ENCODE measurements around the gene EYA4. TPM values are rescaled to one million over a fixed set of nuclear protein-coding genes. Genes with fewer than 3 reads are reported as not detected.
A peak's percentile ranks its signal among the peaks of the same experiment; 100 is the strongest.

Gene EYA4
- polyA plus RNA-seq, 2 of the 4 experiments (the other 2 are of a cell fraction) = 14.4 to 28.3 TPM

DNA sequence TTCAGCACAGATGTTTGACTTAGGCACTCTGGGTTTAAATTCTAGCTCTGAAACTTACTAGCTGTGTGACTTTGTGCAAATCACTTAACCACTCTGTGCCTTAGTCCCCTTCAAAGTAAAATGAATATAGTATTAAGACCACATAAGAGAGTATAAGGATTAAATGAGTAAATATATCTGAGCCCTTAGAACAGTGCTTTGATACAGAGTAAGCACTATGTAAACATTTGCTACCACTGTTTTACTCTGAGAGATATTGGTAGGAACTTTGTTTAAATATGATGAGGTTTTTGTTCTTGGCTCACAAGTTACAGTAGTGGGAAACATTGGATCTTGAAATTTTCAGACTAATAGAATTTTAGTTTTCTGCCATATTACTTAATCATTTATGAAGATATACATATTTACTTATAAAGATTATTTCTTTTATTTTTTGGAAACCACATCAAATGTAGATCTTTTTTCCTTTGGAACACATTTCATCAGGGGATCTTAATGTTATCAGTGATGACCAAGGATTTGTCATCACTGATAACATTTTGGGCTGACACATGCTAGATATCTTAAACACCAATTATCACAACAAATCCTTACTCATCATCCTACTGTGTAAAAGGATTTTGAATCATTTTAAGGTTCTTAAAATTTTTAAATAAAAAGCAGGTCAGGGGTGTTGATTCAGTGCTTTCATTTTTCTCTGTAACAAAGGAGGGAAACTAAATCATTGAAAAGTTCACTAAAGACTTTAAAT, 226.2 kb downstream of the EYA4 start:
- Histone ChIP-seq H3K27ac (0 out of 6 replicates have a peak overlapping the region, but pooled peaks of 1 of the 2 experiments have one; percentile 44), H3K4me3 (no peak overlapping the region), H3K4me1 (peaks cover 9% of the 10 kb centered on the region; the same call in 2 of the 3 replicates), H3K4me2 (no peak overlapping the region), H3K9me3 (no peaks in the 10 kb centered on the region)
- FAIRE-seq = no peak
- DNase-seq (ENCODE audit: low read depth in 1 of 2, low spot score in 1 of 2) = no peak
- POLR2A ChIA-PET = no interaction called here
- ATAC-seq = no peak
- CTCF ChIA-PET = interaction anchor here (1.2 kb wide), 1 partner anchor 453 kb away, joined by 3 read pairs; no protein-coding TSS in a partner anchor
- TF ChIP-seq NPAS2 (CRISPR knock-in tag; IDR thresholded peaks at IDR 0.05; ENCODE audit: borderline replicate concordance) (no peak), ZFP36 (IDR thresholded peaks at IDR 0.05; ENCODE audit: borderline replicate concordance, partially characterized antibody) (peak; percentile 43), JUNB (IDR thresholded peaks at IDR 0.05) (peak; percentile 50), GATA3 (IDR thresholded peaks at IDR 0.05; ENCODE audit: borderline replicate concordance) (peak; percentile 37; the same call in 1 of the 2 replicates), HOXB13 (CRISPR knock-in tag; IDR thresholded peaks at IDR 0.05; ENCODE audit: low read depth) (no peak), FOSL2 (IDR thresholded peaks at IDR 0.05) (0 out of 2 replicates have a peak, but pooled peaks have one; percentile 28), FOSL2 (CRISPR knock-in tag; IDR thresholded peaks at IDR 0.05) (no peak)
- TF ChIP-seq, protein P1, sequence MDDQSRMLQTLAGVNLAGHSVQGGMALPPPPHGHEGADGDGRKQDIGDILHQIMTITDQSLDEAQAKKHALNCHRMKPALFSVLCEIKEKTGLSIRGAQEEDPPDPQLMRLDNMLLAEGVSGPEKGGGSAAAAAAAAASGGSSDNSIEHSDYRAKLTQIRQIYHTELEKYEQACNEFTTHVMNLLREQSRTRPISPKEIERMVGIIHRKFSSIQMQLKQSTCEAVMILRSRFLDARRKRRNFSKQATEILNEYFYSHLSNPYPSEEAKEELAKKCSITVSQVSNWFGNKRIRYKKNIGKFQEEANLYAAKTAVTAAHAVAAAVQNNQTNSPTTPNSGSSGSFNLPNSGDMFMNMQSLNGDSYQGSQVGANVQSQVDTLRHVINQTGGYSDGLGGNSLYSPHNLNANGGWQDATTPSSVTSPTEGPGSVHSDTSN (IDR thresholded peaks at IDR 0.05) = no peak

DNA sequence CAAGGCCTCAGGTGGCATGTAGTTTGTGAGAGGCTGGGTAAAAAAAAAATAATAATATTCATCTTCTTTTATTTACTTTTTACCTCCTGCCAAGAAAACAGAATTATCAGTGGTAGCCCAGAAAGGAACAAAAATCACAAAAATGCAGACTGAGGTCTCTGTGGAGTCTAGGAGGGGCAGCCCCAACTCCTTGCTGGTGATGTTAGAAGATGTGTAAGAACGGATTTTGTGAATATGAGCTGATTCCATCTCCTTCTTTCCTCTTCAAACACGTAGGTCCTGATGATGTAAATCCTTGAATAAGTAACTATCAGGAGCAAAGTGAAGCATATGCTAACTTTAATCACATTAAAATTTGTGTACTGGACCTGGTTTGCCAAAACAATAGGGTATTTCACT, 226.8 kb downstream of the EYA4 start:
- H3K4me2 ChIP-seq = no peak overlapping the region
- FAIRE-seq = no peak

DNA sequence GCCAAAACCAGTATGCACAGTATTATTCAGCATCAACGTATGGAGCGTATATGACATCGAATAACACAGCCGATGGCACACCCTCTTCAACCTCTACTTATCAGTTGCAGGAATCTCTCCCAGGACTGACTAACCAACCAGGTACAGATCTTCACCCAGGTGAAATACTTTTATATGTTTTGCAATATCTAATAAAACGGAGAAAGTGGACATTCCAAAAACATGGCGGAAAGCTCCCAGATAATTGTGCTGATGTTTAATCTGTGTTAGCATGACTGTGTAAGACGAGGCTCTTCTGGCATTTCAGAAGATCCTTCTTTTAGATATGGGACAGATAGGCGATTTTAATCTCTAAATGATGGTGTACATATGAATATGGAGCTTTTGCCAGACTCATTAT, 227.4 kb downstream of the EYA4 start:
- H3K4me2 ChIP-seq = no peak overlapping the region
- ChIA-PET POLR2A (no interaction called here), CTCF (no interaction called here)
- H3K4me1 ChIP-seq = peaks cover 9% of the 10 kb centered on the region; the same call in 2 of the 3 replicates
- DNase-seq (ENCODE audit: low read depth in 1 of 2, low spot score in 1 of 2) = no peak
- ATAC-seq = no peak
- H3K4me3 ChIP-seq = no peak overlapping the region
- FAIRE-seq = no peak
- H3K9me3 ChIP-seq = no peaks in the 10 kb centered on the region
- no peak overlapping the region for H3K27ac ChIP-seq
- WGBS (ENCODE audit: missing lambda C conversion rate) = 97% methylated on average over 8 of the region's 8 CpGs
- TF ChIP-seq TFCP2L1 (CRISPR knock-in tag; IDR thresholded peaks at IDR 0.05) (no peak), PHF8 (IDR thresholded peaks at IDR 0.05; ENCODE audit: borderline replicate concordance, low read depth) (no peak), RARB (CRISPR knock-in tag; IDR thresholded peaks at IDR 0.05) (no peak), SREBF2 (IDR thresholded peaks at IDR 0.05) (no peak), RFX5 (IDR thresholded peaks at IDR 0.05) (no peak), SMC3 (IDR thresholded peaks at IDR 0.05) (no peak), CHD4 (IDR thresholded peaks at IDR 0.05; ENCODE audit: borderline replicate concordance) (no peak), RNF2 (IDR thresholded peaks at IDR 0.05; ENCODE audit: borderline replicate concordance, low read depth) (no peak)
- TF ChIP-seq, protein P2, sequence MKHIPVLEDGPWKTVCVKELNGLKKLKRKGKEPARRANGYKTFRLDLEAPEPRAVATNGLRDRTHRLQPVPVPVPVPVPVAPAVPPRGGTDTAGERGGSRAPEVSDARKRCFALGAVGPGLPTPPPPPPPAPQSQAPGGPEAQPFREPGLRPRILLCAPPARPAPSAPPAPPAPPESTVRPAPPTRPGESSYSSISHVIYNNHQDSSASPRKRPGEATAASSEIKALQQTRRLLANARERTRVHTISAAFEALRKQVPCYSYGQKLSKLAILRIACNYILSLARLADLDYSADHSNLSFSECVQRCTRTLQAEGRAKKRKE (CRISPR knock-in tag; IDR thresholded peaks at IDR 0.05; ENCODE audit: low read depth) = no peak
- TF ChIP-seq, protein P3, sequence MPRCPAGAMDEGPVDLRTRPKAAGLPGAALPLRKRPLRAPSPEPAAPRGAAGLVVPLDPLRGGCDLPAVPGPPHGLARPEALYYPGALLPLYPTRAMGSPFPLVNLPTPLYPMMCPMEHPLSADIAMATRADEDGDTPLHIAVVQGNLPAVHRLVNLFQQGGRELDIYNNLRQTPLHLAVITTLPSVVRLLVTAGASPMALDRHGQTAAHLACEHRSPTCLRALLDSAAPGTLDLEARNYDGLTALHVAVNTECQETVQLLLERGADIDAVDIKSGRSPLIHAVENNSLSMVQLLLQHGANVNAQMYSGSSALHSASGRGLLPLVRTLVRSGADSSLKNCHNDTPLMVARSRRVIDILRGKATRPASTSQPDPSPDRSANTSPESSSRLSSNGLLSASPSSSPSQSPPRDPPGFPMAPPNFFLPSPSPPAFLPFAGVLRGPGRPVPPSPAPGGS (IDR thresholded peaks at IDR 0.05) = no peak
- TF ChIP-seq, protein P4, sequence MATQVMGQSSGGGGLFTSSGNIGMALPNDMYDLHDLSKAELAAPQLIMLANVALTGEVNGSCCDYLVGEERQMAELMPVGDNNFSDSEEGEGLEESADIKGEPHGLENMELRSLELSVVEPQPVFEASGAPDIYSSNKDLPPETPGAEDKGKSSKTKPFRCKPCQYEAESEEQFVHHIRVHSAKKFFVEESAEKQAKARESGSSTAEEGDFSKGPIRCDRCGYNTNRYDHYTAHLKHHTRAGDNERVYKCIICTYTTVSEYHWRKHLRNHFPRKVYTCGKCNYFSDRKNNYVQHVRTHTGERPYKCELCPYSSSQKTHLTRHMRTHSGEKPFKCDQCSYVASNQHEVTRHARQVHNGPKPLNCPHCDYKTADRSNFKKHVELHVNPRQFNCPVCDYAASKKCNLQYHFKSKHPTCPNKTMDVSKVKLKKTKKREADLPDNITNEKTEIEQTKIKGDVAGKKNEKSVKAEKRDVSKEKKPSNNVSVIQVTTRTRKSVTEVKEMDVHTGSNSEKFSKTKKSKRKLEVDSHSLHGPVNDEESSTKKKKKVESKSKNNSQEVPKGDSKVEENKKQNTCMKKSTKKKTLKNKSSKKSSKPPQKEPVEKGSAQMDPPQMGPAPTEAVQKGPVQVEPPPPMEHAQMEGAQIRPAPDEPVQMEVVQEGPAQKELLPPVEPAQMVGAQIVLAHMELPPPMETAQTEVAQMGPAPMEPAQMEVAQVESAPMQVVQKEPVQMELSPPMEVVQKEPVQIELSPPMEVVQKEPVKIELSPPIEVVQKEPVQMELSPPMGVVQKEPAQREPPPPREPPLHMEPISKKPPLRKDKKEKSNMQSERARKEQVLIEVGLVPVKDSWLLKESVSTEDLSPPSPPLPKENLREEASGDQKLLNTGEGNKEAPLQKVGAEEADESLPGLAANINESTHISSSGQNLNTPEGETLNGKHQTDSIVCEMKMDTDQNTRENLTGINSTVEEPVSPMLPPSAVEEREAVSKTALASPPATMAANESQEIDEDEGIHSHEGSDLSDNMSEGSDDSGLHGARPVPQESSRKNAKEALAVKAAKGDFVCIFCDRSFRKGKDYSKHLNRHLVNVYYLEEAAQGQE (IDR thresholded peaks at IDR 0.05) = no peak
- TF ChIP-seq, protein P1 (IDR thresholded peaks at IDR 0.05) = no peak
- TF ChIP-seq, protein P5, sequence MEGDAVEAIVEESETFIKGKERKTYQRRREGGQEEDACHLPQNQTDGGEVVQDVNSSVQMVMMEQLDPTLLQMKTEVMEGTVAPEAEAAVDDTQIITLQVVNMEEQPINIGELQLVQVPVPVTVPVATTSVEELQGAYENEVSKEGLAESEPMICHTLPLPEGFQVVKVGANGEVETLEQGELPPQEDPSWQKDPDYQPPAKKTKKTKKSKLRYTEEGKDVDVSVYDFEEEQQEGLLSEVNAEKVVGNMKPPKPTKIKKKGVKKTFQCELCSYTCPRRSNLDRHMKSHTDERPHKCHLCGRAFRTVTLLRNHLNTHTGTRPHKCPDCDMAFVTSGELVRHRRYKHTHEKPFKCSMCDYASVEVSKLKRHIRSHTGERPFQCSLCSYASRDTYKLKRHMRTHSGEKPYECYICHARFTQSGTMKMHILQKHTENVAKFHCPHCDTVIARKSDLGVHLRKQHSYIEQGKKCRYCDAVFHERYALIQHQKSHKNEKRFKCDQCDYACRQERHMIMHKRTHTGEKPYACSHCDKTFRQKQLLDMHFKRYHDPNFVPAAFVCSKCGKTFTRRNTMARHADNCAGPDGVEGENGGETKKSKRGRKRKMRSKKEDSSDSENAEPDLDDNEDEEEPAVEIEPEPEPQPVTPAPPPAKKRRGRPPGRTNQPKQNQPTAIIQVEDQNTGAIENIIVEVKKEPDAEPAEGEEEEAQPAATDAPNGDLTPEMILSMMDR (IDR thresholded peaks at IDR 0.05) = no peak
- TF ChIP-seq, protein P6, sequence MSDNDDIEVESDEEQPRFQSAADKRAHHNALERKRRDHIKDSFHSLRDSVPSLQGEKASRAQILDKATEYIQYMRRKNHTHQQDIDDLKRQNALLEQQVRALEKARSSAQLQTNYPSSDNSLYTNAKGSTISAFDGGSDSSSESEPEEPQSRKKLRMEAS (IDR thresholded peaks at IDR 0.05) = no peak

More for the DNA sequence above, 226.8 kb downstream of the EYA4 start:
- TF ChIP-seq CHD4 (IDR thresholded peaks at IDR 0.05; ENCODE audit: borderline replicate concordance) = no peak
- TF ChIP-seq HEYL (CRISPR knock-in tag; IDR thresholded peaks at IDR 0.05) = no peak
- no peak for TF ChIP-seq CBX8 (IDR thresholded peaks at IDR 0.05)
- no peak for TF ChIP-seq FOSL2 (IDR thresholded peaks at IDR 0.05)
- no peak for TF ChIP-seq FOSL2 (CRISPR knock-in tag; IDR thresholded peaks at IDR 0.05)
- H3K9me3 ChIP-seq = no peaks in the 10 kb centered on the region
- DNase-seq (ENCODE audit: low read depth in 1 of 2, low spot score in 1 of 2) (no peak), ATAC-seq (no peak)
- H3K4me3 ChIP-seq = no peak overlapping the region
- POLR2A ChIA-PET = no interaction called here
- CTCF ChIA-PET = interaction anchor here (1.2 kb wide), 1 partner anchor 453 kb away, joined by 3 read pairs; no protein-coding TSS in a partner anchor
- H3K4me1 ChIP-seq = peaks cover 9% of the 10 kb centered on the region; the same call in 2 of the 3 replicates
- 0 out of 6 replicates have a peak overlapping the region, but pooled peaks of 1 of the 2 experiments have one; percentile 44 for H3K27ac ChIP-seq
- WGBS (ENCODE audit: missing lambda C conversion rate) = 89% methylated on average over 2 of the region's 2 CpGs
